Measurements from ENCODE around the gene CHMP2A. TPM values are rescaled to one million over a fixed set of nuclear protein-coding genes. Genes with fewer than 3 reads are reported as not detected.

CHMP2A gene
- total and polyA plus RNA-seq, 2 of the 4 experiments (the other 2 are of a cell fraction), result 105 to 183 TPM

DNA sequence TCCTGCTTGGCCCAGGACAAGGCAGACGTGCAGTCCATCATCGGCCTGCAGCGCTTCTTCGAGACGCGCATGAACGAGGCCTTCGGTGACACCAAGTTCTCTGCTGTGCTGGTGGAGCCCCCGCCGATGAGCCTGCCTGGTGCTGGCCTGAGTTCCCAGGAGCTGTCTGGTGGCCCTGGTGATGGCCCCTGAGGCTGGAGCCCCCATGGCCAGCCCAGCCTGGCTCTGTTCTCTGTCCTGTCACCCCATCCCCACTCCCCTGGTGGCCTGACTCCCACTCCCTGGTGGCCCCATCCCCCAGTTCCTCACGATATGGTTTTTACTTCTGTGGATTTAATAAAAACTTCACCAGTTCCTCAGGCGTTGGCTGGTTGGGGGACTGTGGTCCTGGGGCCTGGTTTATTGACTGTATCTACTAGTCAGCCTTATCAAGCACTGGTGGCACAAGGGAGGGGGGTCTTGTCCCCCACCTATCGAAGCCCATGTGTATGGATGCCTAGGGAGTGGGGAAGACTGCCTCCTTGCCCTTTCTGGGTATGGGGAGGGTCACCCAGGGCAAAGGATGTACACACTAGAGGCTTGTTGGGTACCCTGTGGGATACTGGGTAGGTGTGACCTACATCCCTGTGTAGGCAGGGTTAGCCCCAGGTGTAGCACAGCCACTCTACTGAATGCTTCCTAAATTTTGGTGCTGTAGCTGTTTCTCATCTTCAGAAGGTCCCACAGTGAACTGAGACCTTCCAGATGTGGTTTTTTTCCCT, 4.4 kb downstream of the CHMP2A start (continued):
- no peak for TF ChIP-seq RFX5 (IDR thresholded peaks at IDR 0.05; ENCODE audit: low read depth, low read length)
- no peak for TF ChIP-seq CHD1 (IDR thresholded peaks at IDR 0.05; ENCODE audit: low read depth, low read length)
- TF ChIP-seq, protein P1, sequence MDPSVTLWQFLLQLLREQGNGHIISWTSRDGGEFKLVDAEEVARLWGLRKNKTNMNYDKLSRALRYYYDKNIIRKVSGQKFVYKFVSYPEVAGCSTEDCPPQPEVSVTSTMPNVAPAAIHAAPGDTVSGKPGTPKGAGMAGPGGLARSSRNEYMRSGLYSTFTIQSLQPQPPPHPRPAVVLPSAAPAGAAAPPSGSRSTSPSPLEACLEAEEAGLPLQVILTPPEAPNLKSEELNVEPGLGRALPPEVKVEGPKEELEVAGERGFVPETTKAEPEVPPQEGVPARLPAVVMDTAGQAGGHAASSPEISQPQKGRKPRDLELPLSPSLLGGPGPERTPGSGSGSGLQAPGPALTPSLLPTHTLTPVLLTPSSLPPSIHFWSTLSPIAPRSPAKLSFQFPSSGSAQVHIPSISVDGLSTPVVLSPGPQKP (IDR thresholded peaks at IDR 0.05; ENCODE audit: borderline replicate concordance, low read depth, low read length), result no peak
- TF ChIP-seq CEBPB (IDR thresholded peaks at IDR 0.05; ENCODE audit: low read depth, low read length), result no peak
- no peak for TF ChIP-seq POLR2A (IDR thresholded peaks at IDR 0.05; ENCODE audit: low read depth, low read length)
